ENCODE results near the gene CCM2L.
"Not testable (repeated sequence)": the region's sequence is repeated elsewhere in the genome, so short reads cannot be mapped to it uniquely, and the experiment has no call there.

Gene CCM2L

GRCh38 chr20:32031007-32031958 is 21.0 kb downstream of the CCM2L start:
- DNase-seq (ENCODE audit: low spot score): peak; percentile 53

DNA sequence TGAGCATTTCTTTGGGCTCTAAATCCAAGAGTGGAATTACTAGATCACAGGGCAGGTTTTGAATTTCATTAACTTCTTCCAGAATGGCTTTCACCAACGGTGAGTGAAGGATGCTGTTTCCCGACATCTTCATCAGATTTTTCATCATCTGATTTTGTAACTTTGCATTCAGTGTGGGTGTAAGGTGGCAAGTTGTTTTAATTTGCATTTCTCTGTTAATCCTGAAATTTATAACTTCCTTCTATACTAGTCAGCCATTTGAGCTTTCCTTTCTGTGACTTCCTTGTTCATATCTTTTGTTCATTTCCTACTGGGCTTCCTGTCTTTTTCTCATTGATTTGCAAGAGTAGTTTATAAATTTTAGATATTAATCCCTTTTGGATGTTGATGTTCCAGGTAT is 23.1 kb downstream of the CCM2L start:
- no peak for DNase-seq (ENCODE audit: low spot score)

- DNase-seq (ENCODE audit: low spot score): not testable (repeated sequence)
Measured at GRCh38 chr20:32033721-32034120, 23.5 kb downstream of the CCM2L start.

GRCh38 chr20:32034581-32035425 is 24.6 kb downstream of the CCM2L start:
- DNase-seq (ENCODE audit: low spot score): no peak

GRCh38 chr20:32035426-32035779 is 25.2 kb downstream of the CCM2L start:
- no peak for DNase-seq (ENCODE audit: low spot score)

DNA sequence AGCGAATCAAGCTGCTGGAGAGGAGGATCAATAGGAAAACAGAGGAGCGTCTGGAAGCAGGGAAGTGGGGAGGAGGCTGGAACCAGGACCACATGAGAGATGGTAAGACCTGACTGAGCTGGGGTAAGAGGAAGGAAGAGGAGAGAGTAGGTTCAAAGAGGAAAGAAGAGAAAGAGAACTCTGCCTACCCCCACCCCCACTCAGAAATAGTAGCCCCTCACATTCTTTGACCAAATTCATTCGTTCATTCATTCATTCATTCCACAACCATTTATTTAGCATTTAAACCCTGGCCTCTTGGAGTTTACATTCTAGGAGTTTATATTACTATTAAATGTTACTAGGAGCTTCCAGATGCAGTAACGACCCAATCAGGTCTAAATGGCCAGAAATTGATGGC is 26.0 kb downstream of the CCM2L start:
- no peak for DNase-seq (ENCODE audit: low spot score)

- no peak for DNase-seq (ENCODE audit: low spot score)
Measured at GRCh38 chr20:32036716-32037485, 26.7 kb downstream of the CCM2L start.

DNA sequence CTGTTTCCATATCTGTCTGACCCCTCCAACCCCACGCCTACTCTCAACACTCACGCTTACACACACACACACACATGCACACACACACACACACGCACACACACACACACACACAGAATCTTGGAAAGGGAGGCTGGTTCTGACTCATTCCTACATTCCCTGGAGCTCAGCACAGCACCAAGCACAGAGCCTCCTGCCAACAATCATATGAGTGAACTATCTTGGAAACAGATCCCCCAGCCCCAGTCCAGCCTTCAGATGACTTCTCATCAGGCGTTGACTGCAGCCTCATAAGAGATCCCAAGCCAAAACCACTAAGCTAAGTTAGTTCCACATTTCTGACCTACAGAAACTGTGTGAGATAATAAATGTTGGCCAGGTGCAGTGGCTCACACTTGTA is 27.7 kb downstream of the CCM2L start:
- DNase-seq (ENCODE audit: low spot score): no peak

DNA sequence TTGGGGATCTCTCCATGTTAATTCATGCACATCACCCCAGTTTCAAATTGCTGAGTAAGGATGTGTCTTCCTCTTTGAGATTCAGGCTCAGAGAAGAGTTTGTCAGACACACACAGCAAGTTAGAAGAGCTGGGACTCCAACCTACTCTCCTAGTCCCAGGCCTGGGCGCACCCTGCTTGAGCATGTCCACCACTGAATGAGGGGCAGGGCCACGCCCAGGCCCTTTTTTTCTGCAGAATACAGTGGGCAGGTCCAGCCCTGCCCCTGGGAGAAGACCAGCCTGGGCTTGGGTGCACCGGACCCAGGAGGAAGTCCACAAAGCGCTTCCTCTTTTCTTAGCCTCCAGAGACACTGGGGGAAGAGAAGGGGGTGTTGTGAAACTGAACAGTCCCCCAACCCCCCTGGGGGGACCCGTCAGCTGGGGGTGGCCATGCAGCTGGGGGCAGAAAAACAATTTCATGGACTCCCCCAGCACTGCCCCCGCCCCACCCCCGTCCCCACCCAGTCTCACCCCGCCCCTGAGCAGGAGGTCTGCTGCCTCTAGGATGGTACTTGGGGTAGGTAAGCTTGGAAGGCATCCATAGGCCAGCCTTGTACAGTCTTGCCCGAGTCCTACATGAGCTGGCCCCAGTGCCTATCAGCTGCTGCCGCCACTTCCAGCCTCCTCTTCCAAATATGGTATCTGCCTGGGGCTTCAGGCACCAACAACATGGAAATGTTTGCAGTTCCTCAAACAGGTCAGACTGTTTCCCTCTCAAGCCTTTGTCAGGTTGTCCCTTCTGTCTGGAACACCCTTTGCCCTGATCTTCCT is 30.1 kb downstream of the CCM2L start:
- peak; percentile 15 for DNase-seq (ENCODE audit: low spot score)

DNA sequence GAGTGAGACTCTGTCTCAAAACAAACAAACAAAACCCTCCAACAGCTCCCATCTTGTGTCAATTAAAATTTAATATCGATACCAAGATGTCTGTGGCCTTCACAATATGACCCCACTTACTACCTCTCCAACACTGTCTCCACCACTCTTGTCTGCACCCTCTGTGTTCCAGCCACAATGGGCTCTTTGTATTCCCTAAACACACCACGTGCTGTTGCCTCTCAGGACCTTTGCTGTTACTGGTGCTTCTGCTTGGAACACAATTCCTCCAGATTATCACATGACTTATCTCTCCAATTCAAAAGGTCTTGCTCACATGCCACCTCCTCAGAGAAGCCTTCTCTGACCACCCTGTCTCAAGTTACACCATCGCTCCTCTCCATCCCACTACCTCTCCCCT is 35.8 kb downstream of the CCM2L start:
- DNase-seq (ENCODE audit: low spot score): no peak

DNA sequence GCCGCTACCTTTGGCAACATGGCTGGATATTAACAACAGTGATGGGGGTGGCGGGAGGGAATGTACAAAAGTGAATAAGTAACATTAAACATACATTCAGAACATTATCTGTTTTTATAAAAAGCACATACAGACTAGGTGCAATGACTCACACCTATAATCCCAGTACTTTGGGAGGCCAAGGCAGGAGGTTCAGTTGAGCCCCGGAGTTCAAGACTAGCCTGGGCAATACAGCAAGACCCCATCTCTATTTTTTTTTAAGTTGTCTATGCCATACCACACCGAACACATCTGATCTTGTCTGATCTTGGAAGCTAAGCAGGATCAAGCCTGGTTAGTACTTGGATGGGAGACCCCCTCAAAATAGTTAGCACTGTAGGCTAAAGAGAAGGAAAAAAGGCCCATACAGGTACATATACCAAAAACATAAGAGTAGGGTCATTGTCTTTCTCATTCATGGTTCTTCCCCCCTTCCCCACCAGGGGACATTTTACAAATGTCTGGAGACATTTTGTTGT is 40.1 kb downstream of the CCM2L start:
- DNase-seq (ENCODE audit: low spot score): no peak

DNA sequence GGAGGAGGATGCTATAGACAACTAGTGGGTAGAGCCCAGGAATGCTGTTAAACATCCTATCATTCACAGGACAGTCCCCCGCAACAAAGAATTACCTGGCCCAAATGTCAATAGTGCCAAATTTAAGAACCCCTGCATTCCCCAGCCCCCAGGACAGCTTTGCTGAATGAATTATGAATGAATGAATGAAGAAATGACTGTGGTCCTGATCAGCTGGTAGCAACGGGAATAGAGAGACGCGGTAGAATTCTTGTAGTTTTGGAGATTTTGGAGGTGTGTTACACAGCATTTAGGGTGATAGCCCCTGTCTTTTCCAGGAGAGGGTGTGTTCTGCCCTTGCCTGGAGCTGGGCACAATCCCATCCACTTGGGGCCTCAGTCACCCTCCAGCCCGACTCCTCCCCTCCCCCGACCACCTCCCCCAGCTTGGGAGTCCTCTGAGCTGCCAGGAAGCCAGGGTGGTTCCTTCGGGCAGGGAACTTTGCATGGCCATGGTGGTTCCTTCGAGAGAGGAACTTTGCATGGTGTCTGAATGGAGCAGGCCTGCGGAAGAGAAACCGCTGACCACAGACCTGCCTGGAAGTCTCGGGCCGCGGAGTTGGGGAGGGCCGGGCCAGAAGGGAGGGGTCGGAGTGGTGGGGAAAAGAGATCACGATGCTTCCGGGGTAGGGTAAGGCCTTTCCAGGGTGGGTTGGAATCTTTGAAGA is 40.8 kb downstream of the CCM2L start:
- DNase-seq (ENCODE audit: low spot score): peak; percentile 25

- DNase-seq (ENCODE audit: low spot score): no peak
Measured at GRCh38 chr20:32051720-32052089, 41.5 kb downstream of the CCM2L start.

GRCh38 chr20:32052090-32052777 is 42.0 kb downstream of the CCM2L start, which contains the start of gene HCK:
TSS of gene HCK (plus strand) at chr20:32052242.
- DNase-seq (ENCODE audit: low spot score): no peak

GRCh38 chr20:32052778-32053362 is 42.6 kb downstream of the CCM2L start:
- DNase-seq (ENCODE audit: low spot score): no peak

DNA sequence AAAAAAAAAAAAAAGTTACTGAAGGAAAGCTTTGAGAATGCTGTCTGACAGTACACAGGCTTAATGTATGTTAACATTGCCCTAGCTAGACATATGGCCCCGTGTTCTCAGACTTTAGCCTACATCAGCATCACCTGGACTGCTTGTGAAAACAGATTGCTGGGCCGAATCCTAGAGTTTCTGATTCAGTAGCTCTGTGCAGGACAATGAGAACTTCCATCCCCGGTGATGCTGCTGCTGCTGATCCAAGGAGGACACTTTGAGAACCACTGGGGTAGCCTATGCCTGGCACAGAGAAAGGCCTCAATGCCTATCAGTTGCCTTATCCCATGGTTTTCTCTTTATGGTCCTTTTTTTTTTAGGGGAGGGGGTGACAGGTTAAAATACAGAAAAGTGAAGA is 43.4 kb downstream of the CCM2L start:
- DNase-seq (ENCODE audit: low spot score): no peak

GRCh38 chr20:32056708-32057483 is 46.7 kb downstream of the CCM2L start:
- no peak for DNase-seq (ENCODE audit: low spot score)

- DNase-seq (ENCODE audit: low spot score): no peak
Measured at GRCh38 chr20:32057656-32058184, 47.5 kb downstream of the CCM2L start.
